Measurements from ENCODE around the gene GAN. TPM values are rescaled to one million over a fixed set of nuclear protein-coding genes. Genes with fewer than 3 reads are reported as not detected.
"Not testable (repeated sequence)": the region's sequence is repeated elsewhere in the genome, so short reads cannot be mapped to it uniquely, and the experiment has no call there.

The GAN gene
- total RNA-seq, 2 donors from 2014 or later, result 10.6 to 13.1 TPM

GRCh38 chr16:81410643-81411293 is 96.0 kb downstream of the GAN start:
- intact Hi-C loops (cut with DNase I), result no loop called here

GRCh38 chr16:81413245-81413990 is 98.7 kb downstream of the GAN start:
- intact Hi-C loops (cut with DNase I), result no loop called here
- DNase-seq (no peak), ATAC-seq (no peak)

More at GRCh38 chr16:81410643-81411293, 96.0 kb downstream of the GAN start:
- DNase-seq (no peak), ATAC-seq (no peak)

- DNase-seq (no peak), ATAC-seq (no peak)
- intact Hi-C loops (cut with DNase I), result no loop called here
These were observed 101.0 kb downstream of the GAN start for GRCh38 chr16:81415751-81416150.

GRCh38 chr16:81416749-81417148 is 102.0 kb downstream of the GAN start:
- intact Hi-C loops (cut with DNase I), result no loop called here
- DNase-seq (no peak), ATAC-seq (no peak)

- intact Hi-C loops (cut with DNase I), result no loop called here
- DNase-seq (no peak), ATAC-seq (no peak)
These were observed 102.4 kb downstream of the GAN start for GRCh38 chr16:81417210-81417609.

- intact Hi-C loops (cut with DNase I), result no loop called here
- ATAC-seq, result no peak
- DNase-seq, result no peak
These were observed 105.0 kb downstream of the GAN start for GRCh38 chr16:81419806-81420205.

GRCh38 chr16:81421126-81421525 is 106.4 kb downstream of the GAN start:
- DNase-seq (no peak), ATAC-seq (no peak)
- intact Hi-C loops (cut with DNase I), result no loop called here

GRCh38 chr16:81421536-81421935 is 106.8 kb downstream of the GAN start:
- intact Hi-C loops (cut with DNase I), result no loop called here
- ATAC-seq (no peak), DNase-seq (no peak)

GRCh38 chr16:81422153-81422552 is 107.4 kb downstream of the GAN start:
- intact Hi-C loops (cut with DNase I); ATAC-seq; DNase-seq: not testable (repeated sequence)

- ATAC-seq (no peak), DNase-seq (no peak)
These were observed 110.0 kb downstream of the GAN start for GRCh38 chr16:81424771-81425170.

GRCh38 chr16:81427219-81427618 is 112.5 kb downstream of the GAN start:
- DNase-seq (no peak), ATAC-seq (no peak)
- intact Hi-C loops (cut with DNase I), result no loop called here

More at GRCh38 chr16:81424771-81425170, 110.0 kb downstream of the GAN start:
- intact Hi-C loops (cut with DNase I), result no loop called here

GRCh38 chr16:81429045-81429521 is 114.3 kb downstream of the GAN start:
- peak; percentile 48 to 54 for ATAC-seq
- intact Hi-C loops (cut with DNase I), result no loop called here

GRCh38 chr16:81431554-81432353 is 117.0 kb downstream of the GAN start:
- intact Hi-C loops (cut with DNase I), result no loop called here
- ATAC-seq (peak; percentile 80 to 89), DNase-seq (peak; percentile 55)

More at GRCh38 chr16:81429045-81429521, 114.3 kb downstream of the GAN start:
- peak; percentile 63 for DNase-seq

GRCh38 chr16:81432937-81433557 is 118.3 kb downstream of the GAN start:
- DNase-seq, result no peak
- no peak for ATAC-seq
- intact Hi-C loops (cut with DNase I), result no loop called here

- no peak for DNase-seq
- intact Hi-C loops (cut with DNase I), result no loop called here
- ATAC-seq, result no peak
These were observed 120.3 kb downstream of the GAN start for GRCh38 chr16:81435103-81435502.

GRCh38 chr16:81435567-81435966 is 120.8 kb downstream of the GAN start:
- no peak for ATAC-seq
- intact Hi-C loops (cut with DNase I), result no loop called here
- DNase-seq, result no peak

GRCh38 chr16:81436386-81436785 is 121.6 kb downstream of the GAN start:
- intact Hi-C loops (cut with DNase I), result no loop called here
- DNase-seq (no peak), ATAC-seq (no peak)

GRCh38 chr16:81437865-81438264 is 123.1 kb downstream of the GAN start:
- ATAC-seq, result no peak
- intact Hi-C loops (cut with DNase I), result no loop called here
- no peak for DNase-seq

Measured in left cardiac atrium (tissue), 4 donors.